Esophagus squamous epithelium (tissue), 5 donors: ENCODE results near the gene RPS8. TPM values are rescaled to one million over a fixed set of nuclear protein-coding genes. Genes with fewer than 3 reads are reported as not detected.

Experiments used
- DNase-seq: peaks from one replicate; lab custom pipeline; 2025; lab: John Stamatoyannopoulos, UW
- H3K27ac ChIP-seq, 4 donors: fragments of 200-600 bp; sonication (generic); one replicate each; pipeline ENCODE4 v1.5.1; 2016 to 2019; ENCODE audit warnings: mild to moderate bottlenecking in 1 of 4
- H3K27me3 ChIP-seq, 4 donors: fragments of 200-600 bp; sonication (generic); 1 replicate in 3 of 4; 2 replicates in 1 of 4; pipeline versions ENCODE4 v1.5.1 to v1.6.0; 2017 to 2021; ENCODE audit warnings: antibody characterized with exemption in 1 of 4
- H3K36me3 ChIP-seq, 3 donors: fragments of 200-600 bp; sonication (generic); one replicate each; pipeline ENCODE4 v1.5.1; 2016 to 2019
- H3K4me1 ChIP-seq, 3 donors: fragments of 200-600 bp; sonication (generic); one replicate each; pipeline ENCODE4 v1.5.1; 2017 to 2019
- H3K4me3 ChIP-seq, 4 donors: fragments of 200-600 bp; sonication (generic); 1 replicate in 3 of 4; 2 replicates in 1 of 4; pipeline ENCODE4 v1.5.1; 2016 to 2019; ENCODE audit warnings: mild to moderate bottlenecking in 2 of 4, moderate library complexity in 1 of 4
- H3K9me3 ChIP-seq, 3 donors: fragments of 200-600 bp; sonication (generic); one replicate each; pipeline ENCODE4 v1.5.1; 2016 to 2019
- CTCF ChIP-seq, 6 experiments: fragments of 450-650 bp in 4 of 6; fragments of 200-600 bp in 2 of 6; sonication (generic) in 2 of 6; IDR thresholded peaks; one replicate each; pipeline ENCODE4 v1.5.1; 2016 to 2019; ENCODE audit warnings: antibody characterized with exemption in 6 of 6, mild to moderate bottlenecking in 4 of 6, moderate library complexity in 4 of 6
- POLR2A ChIP-seq, 4 donors: fragments of 450-650 bp; IDR thresholded peaks; one replicate each; pipeline ENCODE4 v1.6.1; 2017; ENCODE audit warnings: antibody characterized with exemption in 4 of 4, mild to moderate bottlenecking in 4 of 4, moderate library complexity in 3 of 4
- WGBS, 2 donors: methylation state at CpG; one replicate each; pipeline ENCODE4 v1.1.5; 2018; 5-methylcytosine and 5-hydroxymethylcytosine counted together
- intact Hi-C: fragments of 100-400 bp; cut with DNase I; formaldehyde crosslinking; loops from one replicate; pipeline ENCODE4 v1.15.0; 2022
- small RNA-seq, 4 donors: library from RNA; depleted of rRNA; stranded (forward); fragments of <200 nt; gene quantifications; one replicate each; pipeline ENCODE3, GENCODE V24; 2016
- total RNA-seq, 4 donors: library from RNA; depleted of rRNA; stranded (reverse); fragments of >200 nt; gene quantifications; one replicate each; pipeline ENCODE4 v1.1.0, GENCODE V29; 2016
- donor health status: DM: yes; HTN: yes; CAD: no.

The RPS8 gene
- total RNA-seq, 4 donors from 2014 or later, result 1,915 to 3,855 (median 2,689) TPM

GRCh38 chr1:44827197-44828002, 52.1 kb downstream of the RPS8 start:
- H3K27me3 ChIP-seq, result no peaks in the 10 kb centered on the region
- H3K9me3 ChIP-seq, result no peaks in the 10 kb centered on the region
- H3K4me3 ChIP-seq, result no peak overlapping the region
- TF ChIP-seq POLR2A (IDR thresholded peaks at IDR 0.05), result no peak
- no peak for TF ChIP-seq CTCF (IDR thresholded peaks at IDR 0.05)
- intact Hi-C loops, result no loop called here
- peak overlapping the region in 1 of 4 donors; percentile 18 for H3K27ac ChIP-seq
- no peak for DNase-seq
- peaks cover 0 to 7% (median 0%) of the 10 kb centered on the region in 3 donors for H3K4me1 ChIP-seq
- WGBS, 2 donors, result 76 to 77% methylated on average over 9 to 13 of the region's 28 CpGs
- no peaks in the 10 kb centered on the region for H3K36me3 ChIP-seq

- Histone ChIP-seq H3K9me3 (no peaks in the 10 kb centered on the region), H3K27ac (no peak overlapping the region)
Observed at GRCh38 chr1:44828003-44828651, 52.8 kb downstream of the RPS8 start.

More at GRCh38 chr1:44828003-44828651, 52.8 kb downstream of the RPS8 start:
- 87 to 94% methylated on average over 13 to 15 of the region's 21 CpGs for WGBS, 2 donors
- Histone ChIP-seq H3K36me3 (no peaks in the 10 kb centered on the region), H3K27me3 (no peaks in the 10 kb centered on the region), H3K4me3 (no peak overlapping the region), H3K4me1 (peaks cover 0 to 7% (median 0%) of the 10 kb centered on the region in 3 donors)
- no peak for TF ChIP-seq POLR2A (IDR thresholded peaks at IDR 0.05)
- TF ChIP-seq CTCF (IDR thresholded peaks at IDR 0.05), result no peak
- no peak for DNase-seq
- intact Hi-C loops, result no loop called here

Small RNA genes within 50 kb of the gene (small RNA-seq; reads per million reads assigned to genes)
- gene RNU5D-1 (3.0 to 102 (median 36.6) reads per million in 4 donors), gene SNORD38A (323 to 465 (median 434) reads per million in 4 donors), gene SNORD38B (0 reads per million in 4 donors), gene SNORD46 (2,680 to 4,637 (median 3,348) reads per million in 4 donors), gene SNORD55 (0 reads per million in 4 donors)

Other genes starting within 250 kb of the RPS8 start
- 1 to 10 TPM; 3.2 to 5.8 (median 4.0) TPM for gene TMEM53, start 101.1 kb upstream of the RPS8 start, total RNA-seq
- 1 to 10 TPM in 1 of 4 donors, not detected in 3; 1.3 TPM for gene ARMH1, start 100.8 kb upstream of the RPS8 start, total RNA-seq
- not detected for gene RNU5D-1, start 44.4 kb upstream of the RPS8 start, total RNA-seq
- 10 to 100 TPM in 2 of 4 donors, 1 to 10 TPM in 2; 4.8 to 17.9 (median 9.4) TPM for gene KIF2C, start 35.7 kb upstream of the RPS8 start, total RNA-seq
- under 1 TPM in 1 of 4 donors, not detected in 3; 0.26 TPM for gene BEST4, start 12.6 kb downstream of the RPS8 start, total RNA-seq
- gene PLK3, start 24.8 kb downstream of the RPS8 start, total RNA-seq, result 10 to 100 TPM; 10.3 to 36.2 (median 30.7) TPM
- gene DYNLT4, start 31.8 kb downstream of the RPS8 start, total RNA-seq, result not detected
- gene BTBD19, start 33.0 kb downstream of the RPS8 start, total RNA-seq, result 1 to 10 TPM in 3 of 4 donors, under 1 TPM in 1; 0.68 to 5.3 (median 4.1) TPM
- gene PTCH2, start 67.7 kb downstream of the RPS8 start, total RNA-seq, result under 1 TPM in 2 of 4 donors, not detected in 2; 0.09 to 0.19 TPM
- gene EIF2B3, start 211.1 kb downstream of the RPS8 start, total RNA-seq, result 10 to 100 TPM; 10.7 to 24.3 (median 23.5) TPM
- 10 to 100 TPM; 25.3 to 42.2 (median 28.2) TPM for gene HECTD3, start 235.8 kb downstream of the RPS8 start, total RNA-seq
- 10 to 100 TPM; 26.8 to 57.8 (median 36.7) TPM for gene UROD, start 236.7 kb downstream of the RPS8 start, total RNA-seq